ENCODE measurements around the gene IFNGR1. TPM values are rescaled to one million over a fixed set of nuclear protein-coding genes. Genes with fewer than 3 reads are reported as not detected.
"Not testable (repeated sequence)": the region's sequence is repeated elsewhere in the genome, so short reads cannot be mapped to it uniquely, and the experiment has no call there.

Gene IFNGR1
- polyA plus RNA-seq, 2 of the 4 experiments (the other 2 are of a cell fraction): 31.2 to 54.9 TPM

- Histone ChIP-seq H3K4me1 (peaks cover 51% of the 10 kb centered on the region), H3K4me2 (peak overlapping the region; percentile 84), H3K9me3 (no peaks in the 10 kb centered on the region), H3K4me3 (no peak overlapping the region), H3K27ac (peak overlapping the region; percentile 1 to 56; a peak in 3 of 6 replicates)
- ChIA-PET CTCF (interaction anchor here (0.6 to 1.5 kb wide), 2 partner anchors 99 to 1172 kb away, joined by 3 to 6 read pairs; no protein-coding TSS in a partner anchor), POLR2A (interaction anchor here (1.3 kb wide), 1 partner anchor 26 kb away, joined by 6 read pairs; no protein-coding TSS in a partner anchor)
- no peak for TF ChIP-seq MYC (IDR thresholded peaks at IDR 0.05; ENCODE audit: borderline replicate concordance, low read length)
- no peak for TF ChIP-seq KDM5A (IDR thresholded peaks at IDR 0.05)
- TF ChIP-seq ZNF302 (CRISPR knock-in tag; IDR thresholded peaks at IDR 0.05): no peak
- TF ChIP-seq RFX5 (IDR thresholded peaks at IDR 0.05): no peak
- TF ChIP-seq CHD4 (IDR thresholded peaks at IDR 0.05; ENCODE audit: borderline replicate concordance): no peak
- TF ChIP-seq EHMT2 (IDR thresholded peaks at IDR 0.05; ENCODE audit: low read depth): no peak
- FAIRE-seq (no peak), DNase-seq (ENCODE audit: low read depth in 1 of 2, low spot score in 1 of 2) (no peak), ATAC-seq (no peak)
These were observed 3.1 kb downstream of the IFNGR1 start for GRCh38 chr6:137216106-137216505.

- ChIA-PET POLR2A (interaction anchor here (1.3 kb wide), 1 partner anchor 26 kb away, joined by 6 read pairs; no protein-coding TSS in a partner anchor), CTCF (interaction anchor here (1.5 kb wide), 1 partner anchor 99 kb away, joined by 6 read pairs; no protein-coding TSS in a partner anchor)
- H3K4me1 ChIP-seq: peaks cover 56% of the 10 kb centered on the region
- DNase-seq (ENCODE audit: low read depth in 1 of 2, low spot score in 1 of 2); ATAC-seq; H3K9me3 ChIP-seq; H3K4me3 ChIP-seq; FAIRE-seq: not testable (repeated sequence)
- 97% methylated on average over 3 of the region's 3 CpGs for WGBS (ENCODE audit: missing lambda C conversion rate)
- H3K4me2 ChIP-seq: peak overlapping the region; percentile 84
- peak overlapping the region in 1 of 2 experiments; percentile 40; a peak in 2 of 6 replicates for H3K27ac ChIP-seq
These were observed 3.6 kb downstream of the IFNGR1 start for GRCh38 chr6:137215630-137216029.

DNA sequence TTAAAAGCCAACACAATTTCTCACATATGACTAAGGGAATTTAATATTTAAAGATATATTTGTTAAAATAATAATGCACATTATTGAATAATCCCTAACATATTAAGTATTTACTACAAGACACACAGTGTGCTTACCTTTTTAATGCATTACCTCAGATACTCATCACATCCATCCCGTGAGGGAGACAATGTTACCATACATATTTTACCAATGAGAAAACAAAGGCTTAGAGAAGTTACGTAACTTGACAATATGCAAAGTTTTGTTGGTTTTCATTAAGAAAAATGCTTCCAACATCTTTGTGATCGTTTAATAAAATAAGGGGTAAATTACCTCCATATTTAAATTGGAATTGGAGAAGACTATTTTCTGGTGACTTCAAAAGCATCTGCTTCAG lies 4.3 kb downstream of the IFNGR1 start:
- FAIRE-seq: no peak
- CTCF ChIA-PET: no interaction called here
- TF ChIP-seq, protein P1, sequence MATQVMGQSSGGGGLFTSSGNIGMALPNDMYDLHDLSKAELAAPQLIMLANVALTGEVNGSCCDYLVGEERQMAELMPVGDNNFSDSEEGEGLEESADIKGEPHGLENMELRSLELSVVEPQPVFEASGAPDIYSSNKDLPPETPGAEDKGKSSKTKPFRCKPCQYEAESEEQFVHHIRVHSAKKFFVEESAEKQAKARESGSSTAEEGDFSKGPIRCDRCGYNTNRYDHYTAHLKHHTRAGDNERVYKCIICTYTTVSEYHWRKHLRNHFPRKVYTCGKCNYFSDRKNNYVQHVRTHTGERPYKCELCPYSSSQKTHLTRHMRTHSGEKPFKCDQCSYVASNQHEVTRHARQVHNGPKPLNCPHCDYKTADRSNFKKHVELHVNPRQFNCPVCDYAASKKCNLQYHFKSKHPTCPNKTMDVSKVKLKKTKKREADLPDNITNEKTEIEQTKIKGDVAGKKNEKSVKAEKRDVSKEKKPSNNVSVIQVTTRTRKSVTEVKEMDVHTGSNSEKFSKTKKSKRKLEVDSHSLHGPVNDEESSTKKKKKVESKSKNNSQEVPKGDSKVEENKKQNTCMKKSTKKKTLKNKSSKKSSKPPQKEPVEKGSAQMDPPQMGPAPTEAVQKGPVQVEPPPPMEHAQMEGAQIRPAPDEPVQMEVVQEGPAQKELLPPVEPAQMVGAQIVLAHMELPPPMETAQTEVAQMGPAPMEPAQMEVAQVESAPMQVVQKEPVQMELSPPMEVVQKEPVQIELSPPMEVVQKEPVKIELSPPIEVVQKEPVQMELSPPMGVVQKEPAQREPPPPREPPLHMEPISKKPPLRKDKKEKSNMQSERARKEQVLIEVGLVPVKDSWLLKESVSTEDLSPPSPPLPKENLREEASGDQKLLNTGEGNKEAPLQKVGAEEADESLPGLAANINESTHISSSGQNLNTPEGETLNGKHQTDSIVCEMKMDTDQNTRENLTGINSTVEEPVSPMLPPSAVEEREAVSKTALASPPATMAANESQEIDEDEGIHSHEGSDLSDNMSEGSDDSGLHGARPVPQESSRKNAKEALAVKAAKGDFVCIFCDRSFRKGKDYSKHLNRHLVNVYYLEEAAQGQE (IDR thresholded peaks at IDR 0.05): no peak
- TF ChIP-seq PHF8 (IDR thresholded peaks at IDR 0.05; ENCODE audit: borderline replicate concordance, low read depth): no peak
- no peak for TF ChIP-seq GATA3 (IDR thresholded peaks at IDR 0.05; ENCODE audit: borderline replicate concordance)
- TF ChIP-seq, protein P2, sequence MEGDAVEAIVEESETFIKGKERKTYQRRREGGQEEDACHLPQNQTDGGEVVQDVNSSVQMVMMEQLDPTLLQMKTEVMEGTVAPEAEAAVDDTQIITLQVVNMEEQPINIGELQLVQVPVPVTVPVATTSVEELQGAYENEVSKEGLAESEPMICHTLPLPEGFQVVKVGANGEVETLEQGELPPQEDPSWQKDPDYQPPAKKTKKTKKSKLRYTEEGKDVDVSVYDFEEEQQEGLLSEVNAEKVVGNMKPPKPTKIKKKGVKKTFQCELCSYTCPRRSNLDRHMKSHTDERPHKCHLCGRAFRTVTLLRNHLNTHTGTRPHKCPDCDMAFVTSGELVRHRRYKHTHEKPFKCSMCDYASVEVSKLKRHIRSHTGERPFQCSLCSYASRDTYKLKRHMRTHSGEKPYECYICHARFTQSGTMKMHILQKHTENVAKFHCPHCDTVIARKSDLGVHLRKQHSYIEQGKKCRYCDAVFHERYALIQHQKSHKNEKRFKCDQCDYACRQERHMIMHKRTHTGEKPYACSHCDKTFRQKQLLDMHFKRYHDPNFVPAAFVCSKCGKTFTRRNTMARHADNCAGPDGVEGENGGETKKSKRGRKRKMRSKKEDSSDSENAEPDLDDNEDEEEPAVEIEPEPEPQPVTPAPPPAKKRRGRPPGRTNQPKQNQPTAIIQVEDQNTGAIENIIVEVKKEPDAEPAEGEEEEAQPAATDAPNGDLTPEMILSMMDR (IDR thresholded peaks at IDR 0.05): no peak
- no peak for TF ChIP-seq HES2 (IDR thresholded peaks at IDR 0.05)
- TF ChIP-seq CBX8 (IDR thresholded peaks at IDR 0.05): no peak
- TF ChIP-seq TP53 (CRISPR knock-in tag; IDR thresholded peaks at IDR 0.05): no peak
- TF ChIP-seq POLR2AphosphoS2 (conservative IDR thresholded peaks at IDR 0.05; ENCODE audit: low read length): no peak
- no peak for TF ChIP-seq SREBF2 (IDR thresholded peaks at IDR 0.05)
- no peak for TF ChIP-seq SMC3 (IDR thresholded peaks at IDR 0.05)
- no peak for TF ChIP-seq FOXS1 (CRISPR knock-in tag; IDR thresholded peaks at IDR 0.05)
- TF ChIP-seq KDM5A (IDR thresholded peaks at IDR 0.05): no peak
- Histone ChIP-seq H3K4me3 (no peak overlapping the region), H3K4me1 (peaks cover 58% of the 10 kb centered on the region), H3K27ac (no peak overlapping the region), H3K4me2 (peak overlapping the region; percentile 4; the same call in 1 of the 3 replicates), H3K9me3 (no peaks in the 10 kb centered on the region)
- POLR2A ChIA-PET: no interaction called here
- no peak for DNase-seq (ENCODE audit: low read depth in 1 of 2, low spot score in 1 of 2)
- ATAC-seq: no peak
- WGBS (ENCODE audit: missing lambda C conversion rate): 89% methylated on average over 3 of the region's 3 CpGs
